IMR-90 (cell line): Measurements from ENCODE around the gene MRFAP1L1.

Experiments
- BHLHE40 ChIP-seq: fragments of 150-350 bp; IDR thresholded peaks from 2 replicates; pipeline ENCODE4 v1.6.1; 2016; ENCODE audit warnings: mild to moderate bottlenecking, low read depth, low read length
- CEBPB ChIP-seq: IDR thresholded peaks from 2 replicates; pipeline ENCODE4 v1.6.1; 2012; ENCODE audit warnings: low read depth, low read length, improper control_type of control experiment
- CHD1 ChIP-seq: IDR thresholded peaks from 2 replicates; pipeline ENCODE4 v1.6.1; 2012; ENCODE audit warnings: low read depth, low read length, improper control_type of control experiment
- CTCF ChIP-seq: conservative IDR thresholded peaks from 2 replicates; pipeline ENCODE4 v1.5.1; 2012; ENCODE audit warnings: mild to moderate bottlenecking, low read depth, low read length, improper control_type of control experiment
- MAFK ChIP-seq: IDR thresholded peaks from 2 replicates; pipeline ENCODE4 v1.6.1; 2012; ENCODE audit warnings: low read depth, low read length, improper control_type of control experiment
- MAZ ChIP-seq: IDR thresholded peaks from 2 replicates; pipeline ENCODE4 v1.6.1; 2012; ENCODE audit warnings: low read depth, mild to moderate bottlenecking, low read length, improper control_type of control experiment, moderate library complexity, borderline replicate concordance
- MXI1 ChIP-seq: IDR thresholded peaks from 2 replicates; pipeline ENCODE4 v1.6.1; 2012; ENCODE audit warnings: low read depth, mild to moderate bottlenecking, low read length, moderate library complexity, borderline replicate concordance
- NFE2L2 ChIP-seq: fragments of 150-350 bp; IDR thresholded peaks from 2 replicates; pipeline ENCODE4 v1.6.1; 2016; ENCODE audit warnings: low read depth, mild to moderate bottlenecking, low read length
- POLR2A ChIP-seq: IDR thresholded peaks from 2 replicates; pipeline ENCODE4 v1.6.1; 2012; ENCODE audit warnings: mild to moderate bottlenecking, low read depth, low read length
- RAD21 ChIP-seq: IDR thresholded peaks from 2 replicates; pipeline ENCODE4 v1.6.1; 2012; ENCODE audit warnings: low read length, improper control_type of control experiment
- RCOR1 ChIP-seq: IDR thresholded peaks from 2 replicates; pipeline ENCODE4 v1.6.1; 2012; ENCODE audit warnings: mild to moderate bottlenecking, low read length, improper control_type of control experiment; ENCODE audit not compliant: insufficient replicate concordance
- RFX5 ChIP-seq: IDR thresholded peaks from 2 replicates; pipeline ENCODE4 v1.8.0; 2012; ENCODE audit warnings: low read depth, mild to moderate bottlenecking, low read length, moderate library complexity
- USF2 ChIP-seq: fragments of 150-350 bp; IDR thresholded peaks from 2 replicates; pipeline ENCODE4 v1.6.1; 2017; ENCODE audit warnings: mild to moderate bottlenecking, antibody characterized with exemption, low read length, low read depth
- TF ChIP-seq, protein P1 (sequence below): fragments of 150-350 bp; IDR thresholded peaks from 2 replicates; pipeline ENCODE4 v1.6.1; 2016; ENCODE audit warnings: low read depth, mild to moderate bottlenecking, low read length, moderate library complexity, borderline replicate concordance

DNA sequence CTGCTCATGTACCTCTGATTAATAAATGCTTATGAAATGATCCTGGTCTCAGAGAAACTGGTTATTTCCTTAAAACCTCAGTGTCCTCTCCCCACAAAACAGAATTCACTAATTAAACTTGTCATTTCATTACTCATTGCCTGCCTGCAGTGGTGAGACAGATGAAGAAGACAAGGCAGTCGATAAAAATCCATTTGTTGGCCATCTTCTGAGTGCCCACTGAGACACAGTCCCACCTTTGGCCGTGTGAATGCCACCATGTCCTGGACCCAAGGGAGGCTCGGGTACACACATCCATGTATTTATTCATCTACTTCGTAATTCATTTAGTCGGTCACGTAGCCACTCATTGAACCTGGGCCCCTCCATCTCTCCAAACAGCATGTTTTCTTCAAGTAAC, 12.5 kb downstream of the MRFAP1L1 start:
- TF ChIP-seq CTCF (no peak), MAFK (no peak), RAD21 (no peak), POLR2A (no peak), BHLHE40 (no peak), CHD1 (no peak), MAZ (no peak), RCOR1 (no peak), USF2 (no peak), RFX5 (no peak), CEBPB (no peak), MXI1 (no peak), NFE2L2 (no peak)
- TF ChIP-seq, protein P1, sequence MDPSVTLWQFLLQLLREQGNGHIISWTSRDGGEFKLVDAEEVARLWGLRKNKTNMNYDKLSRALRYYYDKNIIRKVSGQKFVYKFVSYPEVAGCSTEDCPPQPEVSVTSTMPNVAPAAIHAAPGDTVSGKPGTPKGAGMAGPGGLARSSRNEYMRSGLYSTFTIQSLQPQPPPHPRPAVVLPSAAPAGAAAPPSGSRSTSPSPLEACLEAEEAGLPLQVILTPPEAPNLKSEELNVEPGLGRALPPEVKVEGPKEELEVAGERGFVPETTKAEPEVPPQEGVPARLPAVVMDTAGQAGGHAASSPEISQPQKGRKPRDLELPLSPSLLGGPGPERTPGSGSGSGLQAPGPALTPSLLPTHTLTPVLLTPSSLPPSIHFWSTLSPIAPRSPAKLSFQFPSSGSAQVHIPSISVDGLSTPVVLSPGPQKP = no peak
